Measurements from ENCODE around the gene PLPPR1.

Gene PLPPR1

DNA sequence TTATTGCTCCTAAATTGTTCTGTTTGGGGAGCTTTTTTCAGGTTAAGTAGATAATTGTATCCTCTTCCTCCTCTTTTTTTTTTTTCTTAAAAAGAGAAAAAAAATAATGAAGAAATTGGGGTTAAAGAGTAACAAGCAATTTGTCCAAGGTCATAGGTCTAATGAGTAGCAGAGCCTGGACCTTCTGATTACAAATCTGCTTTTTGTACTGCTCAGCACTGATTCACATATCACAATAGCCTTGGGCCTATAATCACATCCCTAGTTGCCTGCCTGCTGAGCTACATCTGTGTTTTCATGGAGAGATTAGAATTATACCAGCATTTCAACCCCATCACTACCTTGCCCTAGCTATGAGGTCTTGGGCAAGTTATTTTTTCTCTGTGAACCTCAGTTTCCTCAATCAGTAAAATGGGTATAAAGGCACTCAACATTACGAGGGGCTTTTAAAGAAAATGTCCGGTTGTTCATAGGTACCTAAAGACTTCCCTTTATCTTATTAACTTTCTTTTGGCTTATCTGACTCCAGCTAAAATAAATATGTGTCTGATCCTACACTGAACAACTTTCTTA is 204.0 kb downstream of the PLPPR1 start:
- ATAC-seq, result no peak
- TF ChIP-seq PPARA (CRISPR knock-in tag; IDR thresholded peaks at IDR 0.05; ENCODE audit: borderline replicate concordance), result no peak
- TF ChIP-seq BACH2 (CRISPR knock-in tag; IDR thresholded peaks at IDR 0.05; ENCODE audit: borderline replicate concordance), result no peak
- no peak for TF ChIP-seq ZFP30 (CRISPR knock-in tag; IDR thresholded peaks at IDR 0.05)

DNA sequence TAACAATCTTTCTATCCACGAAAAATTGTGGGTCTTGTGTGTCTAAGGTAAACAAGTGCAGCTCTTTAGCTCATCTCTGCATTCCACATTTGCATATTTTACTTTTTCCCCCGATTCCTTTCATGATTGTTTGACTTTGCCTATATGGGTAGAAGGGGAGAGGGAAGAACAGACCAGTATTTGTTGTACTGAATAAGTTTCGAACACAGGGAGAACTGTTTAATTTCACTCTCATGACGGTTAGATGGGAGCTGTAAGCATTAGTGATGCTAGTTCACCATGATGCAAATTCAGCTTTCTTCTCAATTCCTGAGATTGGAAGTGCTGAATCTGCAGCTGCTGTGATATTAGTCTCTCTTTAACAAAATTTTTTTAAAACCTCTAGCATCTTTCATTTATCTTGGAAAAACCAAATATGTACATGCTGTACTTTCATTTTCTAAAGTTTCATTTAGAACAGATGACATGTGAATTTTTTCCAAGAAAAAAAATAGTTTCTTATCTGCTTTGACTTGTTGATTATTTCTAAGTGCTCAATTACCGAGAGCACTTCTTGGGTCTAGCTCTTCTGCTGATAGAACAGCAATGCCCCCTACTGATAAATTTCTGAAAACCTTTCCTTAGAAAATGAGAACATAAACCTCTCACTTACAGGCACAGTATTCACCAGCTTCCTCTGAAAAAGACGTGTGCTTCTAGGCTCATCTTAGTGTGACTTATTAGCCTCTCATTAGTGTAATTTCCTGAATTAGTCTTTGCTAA is 206.8 kb downstream of the PLPPR1 start:
- TF ChIP-seq, protein P1, sequence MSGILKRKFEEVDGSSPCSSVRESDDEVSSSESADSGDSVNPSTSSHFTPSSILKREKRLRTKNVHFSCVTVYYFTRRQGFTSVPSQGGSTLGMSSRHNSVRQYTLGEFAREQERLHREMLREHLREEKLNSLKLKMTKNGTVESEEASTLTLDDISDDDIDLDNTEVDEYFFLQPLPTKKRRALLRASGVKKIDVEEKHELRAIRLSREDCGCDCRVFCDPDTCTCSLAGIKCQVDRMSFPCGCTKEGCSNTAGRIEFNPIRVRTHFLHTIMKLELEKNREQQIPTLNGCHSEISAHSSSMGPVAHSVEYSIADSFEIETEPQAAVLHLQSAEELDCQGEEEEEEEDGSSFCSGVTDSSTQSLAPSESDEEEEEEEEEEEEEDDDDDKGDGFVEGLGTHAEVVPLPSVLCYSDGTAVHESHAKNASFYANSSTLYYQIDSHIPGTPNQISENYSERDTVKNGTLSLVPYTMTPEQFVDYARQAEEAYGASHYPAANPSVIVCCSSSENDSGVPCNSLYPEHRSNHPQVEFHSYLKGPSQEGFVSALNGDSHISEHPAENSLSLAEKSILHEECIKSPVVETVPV (CRISPR knock-in tag; IDR thresholded peaks at IDR 0.05), result no peak
- no peak for TF ChIP-seq POU6F1 (CRISPR knock-in tag; IDR thresholded peaks at IDR 0.05; ENCODE audit: borderline replicate concordance, low read depth)
- TF ChIP-seq TOX (CRISPR knock-in tag; IDR thresholded peaks at IDR 0.05; ENCODE audit: borderline replicate concordance), result no peak
- TF ChIP-seq ZC3H10 (CRISPR knock-in tag; IDR thresholded peaks at IDR 0.05), result no peak
- no peak for TF ChIP-seq ZFP3 (CRISPR knock-in tag; IDR thresholded peaks at IDR 0.05)
- TF ChIP-seq OSR1 (CRISPR knock-in tag; IDR thresholded peaks at IDR 0.05), result no peak
- no peak for TF ChIP-seq CSDC2 (CRISPR knock-in tag; IDR thresholded peaks at IDR 0.05)
- no peak for TF ChIP-seq ZNF8 (CRISPR knock-in tag; IDR thresholded peaks at IDR 0.05)
- no peak for TF ChIP-seq ZFP30 (CRISPR knock-in tag; IDR thresholded peaks at IDR 0.05)
- TF ChIP-seq PPARA (CRISPR knock-in tag; IDR thresholded peaks at IDR 0.05; ENCODE audit: borderline replicate concordance), result no peak
- TF ChIP-seq, protein P2, sequence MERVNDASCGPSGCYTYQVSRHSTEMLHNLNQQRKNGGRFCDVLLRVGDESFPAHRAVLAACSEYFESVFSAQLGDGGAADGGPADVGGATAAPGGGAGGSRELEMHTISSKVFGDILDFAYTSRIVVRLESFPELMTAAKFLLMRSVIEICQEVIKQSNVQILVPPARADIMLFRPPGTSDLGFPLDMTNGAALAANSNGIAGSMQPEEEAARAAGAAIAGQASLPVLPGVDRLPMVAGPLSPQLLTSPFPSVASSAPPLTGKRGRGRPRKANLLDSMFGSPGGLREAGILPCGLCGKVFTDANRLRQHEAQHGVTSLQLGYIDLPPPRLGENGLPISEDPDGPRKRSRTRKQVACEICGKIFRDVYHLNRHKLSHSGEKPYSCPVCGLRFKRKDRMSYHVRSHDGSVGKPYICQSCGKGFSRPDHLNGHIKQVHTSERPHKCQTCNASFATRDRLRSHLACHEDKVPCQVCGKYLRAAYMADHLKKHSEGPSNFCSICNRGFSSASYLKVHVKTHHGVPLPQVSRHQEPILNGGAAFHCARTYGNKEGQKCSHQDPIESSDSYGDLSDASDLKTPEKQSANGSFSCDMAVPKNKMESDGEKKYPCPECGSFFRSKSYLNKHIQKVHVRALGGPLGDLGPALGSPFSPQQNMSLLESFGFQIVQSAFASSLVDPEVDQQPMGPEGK (CRISPR knock-in tag; IDR thresholded peaks at IDR 0.05; ENCODE audit: borderline replicate concordance), result no peak
- no peak for TF ChIP-seq ARNTL (CRISPR knock-in tag; IDR thresholded peaks at IDR 0.05; ENCODE audit: borderline replicate concordance, low read depth)
- TF ChIP-seq ZNF565 (CRISPR knock-in tag; conservative IDR thresholded peaks at IDR 0.05; ENCODE audit: low read depth), result no peak
- no peak for TF ChIP-seq BACH2 (CRISPR knock-in tag; IDR thresholded peaks at IDR 0.05; ENCODE audit: borderline replicate concordance)
- TF ChIP-seq ISL1 (CRISPR knock-in tag; IDR thresholded peaks at IDR 0.05), result no peak
- TF ChIP-seq ESRRG (CRISPR knock-in tag; IDR thresholded peaks at IDR 0.05), result no peak
- TF ChIP-seq, protein P3, sequence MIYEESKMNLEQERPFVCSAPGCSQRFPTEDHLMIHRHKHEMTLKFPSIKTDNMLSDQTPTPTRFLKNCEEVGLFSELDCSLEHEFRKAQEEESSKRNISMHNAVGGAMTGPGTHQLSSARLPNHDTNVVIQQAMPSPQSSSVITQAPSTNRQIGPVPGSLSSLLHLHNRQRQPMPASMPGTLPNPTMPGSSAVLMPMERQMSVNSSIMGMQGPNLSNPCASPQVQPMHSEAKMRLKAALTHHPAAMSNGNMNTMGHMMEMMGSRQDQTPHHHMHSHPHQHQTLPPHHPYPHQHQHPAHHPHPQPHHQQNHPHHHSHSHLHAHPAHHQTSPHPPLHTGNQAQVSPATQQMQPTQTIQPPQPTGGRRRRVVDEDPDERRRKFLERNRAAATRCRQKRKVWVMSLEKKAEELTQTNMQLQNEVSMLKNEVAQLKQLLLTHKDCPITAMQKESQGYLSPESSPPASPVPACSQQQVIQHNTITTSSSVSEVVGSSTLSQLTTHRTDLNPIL (CRISPR knock-in tag; IDR thresholded peaks at IDR 0.05; ENCODE audit: low read depth), result no peak
- TF ChIP-seq, protein P4, sequence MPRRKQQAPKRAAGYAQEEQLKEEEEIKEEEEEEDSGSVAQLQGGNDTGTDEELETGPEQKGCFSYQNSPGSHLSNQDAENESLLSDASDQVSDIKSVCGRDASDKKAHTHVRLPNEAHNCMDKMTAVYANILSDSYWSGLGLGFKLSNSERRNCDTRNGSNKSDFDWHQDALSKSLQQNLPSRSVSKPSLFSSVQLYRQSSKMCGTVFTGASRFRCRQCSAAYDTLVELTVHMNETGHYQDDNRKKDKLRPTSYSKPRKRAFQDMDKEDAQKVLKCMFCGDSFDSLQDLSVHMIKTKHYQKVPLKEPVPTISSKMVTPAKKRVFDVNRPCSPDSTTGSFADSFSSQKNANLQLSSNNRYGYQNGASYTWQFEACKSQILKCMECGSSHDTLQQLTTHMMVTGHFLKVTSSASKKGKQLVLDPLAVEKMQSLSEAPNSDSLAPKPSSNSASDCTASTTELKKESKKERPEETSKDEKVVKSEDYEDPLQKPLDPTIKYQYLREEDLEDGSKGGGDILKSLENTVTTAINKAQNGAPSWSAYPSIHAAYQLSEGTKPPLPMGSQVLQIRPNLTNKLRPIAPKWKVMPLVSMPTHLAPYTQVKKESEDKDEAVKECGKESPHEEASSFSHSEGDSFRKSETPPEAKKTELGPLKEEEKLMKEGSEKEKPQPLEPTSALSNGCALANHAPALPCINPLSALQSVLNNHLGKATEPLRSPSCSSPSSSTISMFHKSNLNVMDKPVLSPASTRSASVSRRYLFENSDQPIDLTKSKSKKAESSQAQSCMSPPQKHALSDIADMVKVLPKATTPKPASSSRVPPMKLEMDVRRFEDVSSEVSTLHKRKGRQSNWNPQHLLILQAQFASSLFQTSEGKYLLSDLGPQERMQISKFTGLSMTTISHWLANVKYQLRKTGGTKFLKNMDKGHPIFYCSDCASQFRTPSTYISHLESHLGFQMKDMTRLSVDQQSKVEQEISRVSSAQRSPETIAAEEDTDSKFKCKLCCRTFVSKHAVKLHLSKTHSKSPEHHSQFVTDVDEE (CRISPR knock-in tag; IDR thresholded peaks at IDR 0.05), result no peak
- peak; percentile 87 for ATAC-seq

DNA sequence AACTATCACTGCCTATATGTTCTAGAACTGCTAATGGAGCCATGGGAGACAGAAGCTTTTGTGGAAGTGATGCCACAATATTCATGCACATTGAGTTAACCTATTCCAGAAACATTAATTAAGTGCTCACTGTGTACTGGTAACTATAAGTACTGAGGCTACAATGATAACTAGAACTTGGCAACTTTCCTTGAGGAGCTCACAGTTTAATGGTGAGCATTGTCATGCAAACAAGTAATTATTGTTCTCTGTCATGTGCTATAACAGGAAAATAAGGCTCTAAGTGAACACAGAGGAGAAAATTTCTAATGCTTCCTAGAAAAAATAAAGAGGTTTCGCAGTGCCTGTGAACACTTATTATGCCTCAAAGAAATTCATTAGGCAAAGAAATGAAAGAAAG is 214.1 kb downstream of the PLPPR1 start:
- no peak for ATAC-seq
- TF ChIP-seq, protein P2 (CRISPR knock-in tag; IDR thresholded peaks at IDR 0.05; ENCODE audit: borderline replicate concordance), result no peak
- no peak for TF ChIP-seq ZNF70 (CRISPR knock-in tag; IDR thresholded peaks at IDR 0.05)
- TF ChIP-seq TOX (CRISPR knock-in tag; IDR thresholded peaks at IDR 0.05; ENCODE audit: borderline replicate concordance), result no peak
- TF ChIP-seq ZNF8 (CRISPR knock-in tag; IDR thresholded peaks at IDR 0.05), result no peak
- no peak for TF ChIP-seq OSR1 (CRISPR knock-in tag; IDR thresholded peaks at IDR 0.05)
- TF ChIP-seq GLIS3 (CRISPR knock-in tag; IDR thresholded peaks at IDR 0.05), result no peak
- no peak for TF ChIP-seq RARB (CRISPR knock-in tag; IDR thresholded peaks at IDR 0.05)
- TF ChIP-seq CSDC2 (CRISPR knock-in tag; IDR thresholded peaks at IDR 0.05), result no peak
- no peak for TF ChIP-seq SNAI2 (CRISPR knock-in tag; IDR thresholded peaks at IDR 0.05)
- TF ChIP-seq, protein P4 (CRISPR knock-in tag; IDR thresholded peaks at IDR 0.05), result no peak
- TF ChIP-seq BACH2 (CRISPR knock-in tag; IDR thresholded peaks at IDR 0.05; ENCODE audit: borderline replicate concordance), result no peak
